HepG2 (cell line): Measurements from ENCODE around the gene PLA2G4F. TPM values are rescaled to one million over a fixed set of nuclear protein-coding genes. Genes with fewer than 3 reads are reported as not detected.
A peak's percentile ranks its signal among the peaks of the same experiment; 100 is the strongest.

Experiments used
- ATAC-seq: fragments of 200-7000 bp; cut with Tn5 transposase; 3 replicates; pipeline ENCODE4 v1.9.1; 2020; ENCODE audit warnings: mild to moderate bottlenecking, moderate library complexity
- BruUV-seq: library from RNA; stranded (reverse); fragments of 400-500 nt; replicated peaks from 2 replicates; lab custom pipeline; 2021; lab: Mats Ljungman, UMichigan
- CTCF ChIA-PET: fragments of 300-600 bp; formaldehyde crosslinking; extraction: SDS; loops from one replicate; lab custom pipeline; 2021; ENCODE audit warnings: low total read pairs, inconsistent platforms, low intra/inter-chr PET ratio; lab: Yijun Ruan, JAX
- POLR2A ChIA-PET: fragments of 350-600 bp; sonication (Branson Sonifier 250); formaldehyde crosslinking; loops from one replicate; lab custom pipeline; 2020; ENCODE audit warnings: antibody characterized with exemption, inconsistent platforms; lab: Yijun Ruan, JAX
- DNase-seq: peaks from one replicate; pipeline ENCODE4 v3.0.0-alpha.2; 2015; ENCODE audit warnings: low spot score
- FAIRE-seq: peaks from 3 replicates; lab custom pipeline; 2011; peaks lifted over from hg19 to GRCh38; lab: Jason Lieb, UNC
- H2AFZ ChIP-seq: one replicate; pipeline ENCODE4 v1.6.1; 2011; ENCODE audit warnings: low read length, inconsistent platforms
- H3K27ac ChIP-seq: fragments of 300-600 bp; 3 replicates; pipeline ENCODE4 v1.8.0; 2011; ENCODE audit warnings: mixed run types, mild to moderate bottlenecking, mixed read lengths, low read length, inconsistent platforms; ENCODE audit not compliant: insufficient read depth; ENCODE audit errors: extremely low read length
- H3K27me3 ChIP-seq, 2 experiments: fragments of 200-600 bp in 1 of 2; 2 replicates in 1 of 2; 3 replicates in 1 of 2; pipeline versions ENCODE4 v1.6.0 to v1.8.0; 2011; ENCODE audit warnings: low read length in 2 of 2, mild to moderate bottlenecking in 2 of 2, moderate library complexity in 2 of 2, inconsistent platforms in 1 of 2; ENCODE audit not compliant: insufficient read depth in 2 of 2, control insufficient read depth in 1 of 2
- H3K36me3 ChIP-seq, 2 experiments: fragments of 200-600 bp in 1 of 2; replicated peaks in 1 of 2; 2 replicates in 1 of 2; 3 replicates in 1 of 2; pipeline versions ENCODE4 v1.5.1 to v1.8.0; 2011; ENCODE audit warnings: low read length in 2 of 2, inconsistent platforms in 1 of 2; ENCODE audit not compliant: insufficient read depth in 2 of 2, control insufficient read depth in 1 of 2
- H3K4me1 ChIP-seq: 2 replicates; pipeline ENCODE4 v1.5.1; 2012; ENCODE audit warnings: low read length, inconsistent platforms; ENCODE audit not compliant: insufficient read depth
- H3K4me2 ChIP-seq: 2 replicates; pipeline ENCODE4 v1.6.0; 2011; ENCODE audit warnings: low read depth, low read length, inconsistent platforms
- H3K4me3 ChIP-seq, 3 experiments: fragments of 200-600 bp in 1 of 3; sonication (generic), shearing (Covaris generic) in 1 of 3; replicated peaks in 1 of 3; 2 replicates each; pipeline ENCODE4 v1.5.1; 2011 to 2016; ENCODE audit warnings: low read length in 3 of 3, inconsistent platforms in 2 of 3, low read depth in 2 of 3, mild to moderate bottlenecking in 2 of 3, control low read depth in 1 of 3, mixed read lengths in 1 of 3; ENCODE audit not compliant: insufficient read depth in 1 of 3
- H3K79me2 ChIP-seq: one replicate; pipeline ENCODE4 v1.6.1; 2011; ENCODE audit warnings: low read length, inconsistent platforms; ENCODE audit not compliant: insufficient read depth
- H3K9ac ChIP-seq: 2 replicates; pipeline ENCODE4 v1.6.0; 2011; ENCODE audit warnings: mild to moderate bottlenecking, low read depth, low read length, inconsistent platforms; ENCODE audit not compliant: insufficient read depth
- H3K9me3 ChIP-seq: 2 replicates; pipeline ENCODE4 v1.5.1; 2012; ENCODE audit warnings: mild to moderate bottlenecking, low read length
- H4K20me1 ChIP-seq: 2 replicates; pipeline ENCODE4 v1.6.0; 2011; ENCODE audit warnings: inconsistent platforms, mild to moderate bottlenecking, low read length, moderate library complexity; ENCODE audit not compliant: insufficient read depth
- EHMT2 ChIP-seq: fragments of 200-600 bp; sonication (generic); IDR thresholded peaks from 2 replicates; pipeline ENCODE4 v1.7.0; 2017; ENCODE audit warnings: antibody characterized with exemption, low read depth, low read length, borderline replicate concordance
- GMEB2 ChIP-seq: IDR thresholded peaks from 2 replicates; pipeline ENCODE4 v1.6.1; 2016; ENCODE audit warnings: missing biosample characterization, missing genetic modification reagents, low read depth
- KLF13 ChIP-seq: sonication (generic); formaldehyde crosslinking; IDR thresholded peaks from 2 replicates; pipeline ENCODE4 v1.4.0; 2020; ENCODE audit warnings: mild to moderate bottlenecking, missing genetic modification reagents
- NCOA1 ChIP-seq: sonication (generic); formaldehyde crosslinking; IDR thresholded peaks from 2 replicates; pipeline ENCODE4 v1.9.0; 2021; ENCODE audit warnings: missing genetic modification reagents
- NFE2L2 ChIP-seq: fragments of 150-350 bp; IDR thresholded peaks from 2 replicates; pipeline ENCODE4 v1.6.1; 2014; ENCODE audit warnings: low read length
- PHF20 ChIP-seq: sonication (generic); formaldehyde crosslinking; IDR thresholded peaks from 2 replicates; pipeline ENCODE4 v1.5.0; 2020; ENCODE audit warnings: mild to moderate bottlenecking, missing genetic modification reagents
- SOX6 ChIP-seq, 2 experiments: fragments of 450-650 bp in 1 of 2; sonication (generic) in 1 of 2; formaldehyde crosslinking in 1 of 2; IDR thresholded peaks; 2 replicates each; pipeline versions ENCODE4 v1.4.0 to v1.6.1; 2017 to 2020; ENCODE audit warnings: antibody characterized with exemption in 1 of 2, mild to moderate bottlenecking in 1 of 2, missing genetic modification reagents in 1 of 2
- STAG1 ChIP-seq: sonication (generic); formaldehyde crosslinking; IDR thresholded peaks from 2 replicates; pipeline ENCODE4 v1.4.0; 2020; ENCODE audit warnings: missing genetic modification reagents
- ZMYM2 ChIP-seq: sonication (generic); formaldehyde crosslinking; IDR thresholded peaks from 2 replicates; pipeline ENCODE4 v1.8.0; 2022; ENCODE audit warnings: mild to moderate bottlenecking, missing genetic modification reagents
- ZNF333 ChIP-seq: sonication (generic); formaldehyde crosslinking; IDR thresholded peaks from 2 replicates; pipeline ENCODE4 v1.4.0; 2020; ENCODE audit warnings: mild to moderate bottlenecking, missing genetic modification reagents, borderline replicate concordance
- ZNF362 ChIP-seq: sonication (generic); formaldehyde crosslinking; IDR thresholded peaks from 2 replicates; pipeline ENCODE4 v1.4.0; 2020; ENCODE audit warnings: missing genetic modification reagents, mild to moderate bottlenecking, borderline replicate concordance
- ZNF704 ChIP-seq: sonication (generic); formaldehyde crosslinking; IDR thresholded peaks from 2 replicates; pipeline ENCODE4 v1.8.1; 2023; ENCODE audit warnings: mild to moderate bottlenecking, inconsistent platforms, moderate library complexity, missing genetic modification reagents, borderline replicate concordance
- WGBS: methylation state at CpG from one replicate; pipeline ENCODE4 v1.1.6; 2017; ENCODE audit warnings: low lambda C conversion rate; 5-methylcytosine and 5-hydroxymethylcytosine counted together
- in situ Hi-C: cut with HindIII; loops from 2 replicates; pipeline ENCODE4 v1.10.0; 2017; ENCODE audit warnings: low pct_unique_long_range_greater_than_20kb; ENCODE audit not compliant: extremely low pct_ligation_motif_present
- intact Hi-C: fragments of 100-400 bp; cut with micrococcal nuclease; formaldehyde crosslinking; loops from one replicate; pipeline ENCODE4 v1.10.0; 2022; ENCODE audit not compliant: unreplicated experiment
- polyA plus RNA-seq, 8 experiments: library from polyadenylated mRNA; depleted of rRNA in 3 of 8; stranded (reverse) in 7 of 8; unstranded in 1 of 8; fragments of >200 nt; fragmentation: Illumina TruSeq in 4 of 8; extraction: Trizol in 4 of 8; gene quantifications; 2 replicates each; pipeline versions ENCODE4 v1.2.1 to v1.2.3, GENCODE V29; 2011 to 2016; ENCODE audit warnings: low read depth in 4 of 8, missing spikeins in 1 of 8, mixed read lengths in 1 of 8; ENCODE audit not compliant: insufficient read depth in 1 of 8
- total RNA-seq, 5 experiments: library from RNA; depleted of rRNA; stranded (reverse); fragments of >200 nt; fragmentation: Illumina TruSeq; extraction: Trizol; gene quantifications; 2 replicates each; pipeline ENCODE4 v1.2.3, GENCODE V29; 2016; ENCODE audit warnings: low read depth in 1 of 5

The PLA2G4F gene
- total and polyA plus RNA-seq, 2 of the 13 experiments (the other 11 are each of a cell fraction or from before 2014, with no cell fraction given), result 0.07 TPM; not detected in 1

- no peak overlapping the region for H3K9ac ChIP-seq
- POLR2A ChIA-PET, result interaction anchor here (0.8 kb wide), 1 partner anchor 447 kb away, joined by 3 read pairs; no protein-coding TSS in a partner anchor
- no TSS peak for BruUV-seq
- H2AFZ ChIP-seq, result no peak overlapping the region
- peak overlapping the region; percentile 19; the same call in 1 of the 2 replicates for H3K4me2 ChIP-seq
- in situ Hi-C loops, result no loop called here
- ATAC-seq (peak; percentile 38), DNase-seq (no peak), FAIRE-seq (no peak)
- no peak overlapping the region; a peak in 1 of 6 replicates for H3K4me3 ChIP-seq
- H3K4me1 ChIP-seq, result peaks cover 37% of the 10 kb centered on the region
- no peaks in the 10 kb centered on the region for H3K79me2 ChIP-seq
- H3K36me3 ChIP-seq, result no peaks in the 10 kb centered on the region
- H3K9me3 ChIP-seq, result no peaks in the 10 kb centered on the region
- peaks cover 1 to 34% of the 10 kb centered on the region in 2 experiments; a peak in 4 of 5 replicates for H3K27me3 ChIP-seq
- CTCF ChIA-PET, result no interaction called here
- TF ChIP-seq SOX6 (IDR thresholded peaks at IDR 0.05), result no peak
- no peak for TF ChIP-seq SOX6 (CRISPR knock-in tag; IDR thresholded peaks at IDR 0.05)
- TF ChIP-seq STAG1 (CRISPR knock-in tag), result 0 out of 2 replicates have a peak, but pooled peaks have one; percentile 3
- H3K27ac ChIP-seq, result no peak overlapping the region
- intact Hi-C loops, result no loop called here
- no peaks in the 10 kb centered on the region for H4K20me1 ChIP-seq
- WGBS, result 39% methylated on average over 12 of the region's 12 CpGs
Observed at GRCh38 chr15:42148808-42149492, 7.5 kb downstream of the PLA2G4F start.

- 80% methylated on average over 2 of the region's 4 CpGs for WGBS
- no peak for ATAC-seq
- TF ChIP-seq ZNF704 (CRISPR knock-in tag) (no peak), EHMT2 (no peak), PHF20 (CRISPR knock-in tag) (no peak), ZNF333 (no peak), ZMYM2 (no peak), NFE2L2 (no peak), ZNF362 (CRISPR knock-in tag) (no peak), GMEB2 (no peak), KLF13 (CRISPR knock-in tag) (no peak), NCOA1 (CRISPR knock-in tag) (no peak)
Observed at GRCh38 chr15:42147431-42147735, 9.1 kb downstream of the PLA2G4F start.

More at GRCh38 chr15:42147431-42147735, 9.1 kb downstream of the PLA2G4F start:
- H3K27ac ChIP-seq, result no peak overlapping the region
- H4K20me1 ChIP-seq, result no peaks in the 10 kb centered on the region
- BruUV-seq, result no TSS peak
- intact Hi-C loops, result no loop called here
- POLR2A ChIA-PET, result interaction anchor here (0.7 kb wide), 1 partner anchor 8 kb away, joined by 3 read pairs; no protein-coding TSS in a partner anchor
- H3K27me3 ChIP-seq, result peaks cover 1 to 33% of the 10 kb centered on the region in 2 experiments; a peak in 3 of 5 replicates
- no peaks in the 10 kb centered on the region for H3K36me3 ChIP-seq
- no peak overlapping the region for H3K4me3 ChIP-seq
- no peak overlapping the region for H2AFZ ChIP-seq
- H3K4me1 ChIP-seq, result peaks cover 39% of the 10 kb centered on the region
- CTCF ChIA-PET, result no interaction called here
- in situ Hi-C loops, result no loop called here
- no peak overlapping the region for H3K4me2 ChIP-seq
- H3K9me3 ChIP-seq, result no peaks in the 10 kb centered on the region
- DNase-seq, result no peak
- FAIRE-seq, result no peak
- no peak overlapping the region for H3K9ac ChIP-seq
- no peaks in the 10 kb centered on the region for H3K79me2 ChIP-seq
